ENCODE results near the gene TPST1.
A peak's percentile ranks its signal among the peaks of the same experiment; 100 is the strongest.

Gene TPST1

GRCh38 chr7:66245008-66245407 is 39.9 kb downstream of the TPST1 start:
- no peaks in the 10 kb centered on the region for H3K4me1 ChIP-seq (ENCODE audit: control insufficient read depth in 1 of 2, insufficient read depth in 2 of 2, low read length in 2 of 2)
- no peaks in the 10 kb centered on the region for H3K36me3 ChIP-seq (ENCODE audit: control insufficient read depth in 1 of 2, insufficient read depth in 2 of 2, low read length in 2 of 2)
- H3K27me3 ChIP-seq (ENCODE audit: low read depth, low read length), result no peaks in the 10 kb centered on the region
- H3K4me3 ChIP-seq (ENCODE audit: low read depth in 1 of 2, low read length in 2 of 2), result no peak overlapping the region
- H3K27ac ChIP-seq (ENCODE audit: low read length), result no peak overlapping the region
- H3K9me3 ChIP-seq (ENCODE audit: control insufficient read depth in 1 of 2, low read length in 2 of 2), result no peaks in the 10 kb centered on the region

GRCh38 chr7:66246554-66247171 is 41.5 kb downstream of the TPST1 start:
- no peaks in the 10 kb centered on the region for H3K4me1 ChIP-seq (ENCODE audit: control insufficient read depth in 1 of 2, insufficient read depth in 2 of 2, low read length in 2 of 2)
- H3K9me3 ChIP-seq (ENCODE audit: control insufficient read depth in 1 of 2, low read length in 2 of 2), result no peaks in the 10 kb centered on the region
- no peak overlapping the region for H3K4me3 ChIP-seq (ENCODE audit: low read depth in 1 of 2, low read length in 2 of 2)
- H3K27me3 ChIP-seq (ENCODE audit: low read depth, low read length), result no peaks in the 10 kb centered on the region
- H3K27ac ChIP-seq (ENCODE audit: low read length), result no peak overlapping the region
- H3K36me3 ChIP-seq (ENCODE audit: control insufficient read depth in 1 of 2, insufficient read depth in 2 of 2, low read length in 2 of 2), result peaks cover 0 to 4% of the 10 kb centered on the region in 2 donors

GRCh38 chr7:66247380-66248078 is 42.4 kb downstream of the TPST1 start:
- Histone ChIP-seq H3K4me1 (ENCODE audit: control insufficient read depth in 1 of 2, insufficient read depth in 2 of 2, low read length in 2 of 2) (no peaks in the 10 kb centered on the region), H3K27ac (ENCODE audit: low read length) (no peak overlapping the region), H3K27me3 (ENCODE audit: low read depth, low read length) (no peaks in the 10 kb centered on the region)

GRCh38 chr7:66250711-66251110 is 45.6 kb downstream of the TPST1 start:
- peaks cover 0 to 10% of the 10 kb centered on the region in 2 donors for H3K36me3 ChIP-seq (ENCODE audit: control insufficient read depth in 1 of 2, insufficient read depth in 2 of 2, low read length in 2 of 2)
- H3K27me3 ChIP-seq (ENCODE audit: low read depth, low read length), result no peaks in the 10 kb centered on the region
- no peaks in the 10 kb centered on the region for H3K9me3 ChIP-seq (ENCODE audit: control insufficient read depth in 1 of 2, low read length in 2 of 2)
- no peaks in the 10 kb centered on the region for H3K4me1 ChIP-seq (ENCODE audit: control insufficient read depth in 1 of 2, insufficient read depth in 2 of 2, low read length in 2 of 2)
- no peak overlapping the region for H3K27ac ChIP-seq (ENCODE audit: low read length)
- H3K4me3 ChIP-seq (ENCODE audit: low read depth in 1 of 2, low read length in 2 of 2), result no peak overlapping the region

More at GRCh38 chr7:66247380-66248078, 42.4 kb downstream of the TPST1 start:
- no peaks in the 10 kb centered on the region for H3K9me3 ChIP-seq (ENCODE audit: control insufficient read depth in 1 of 2, low read length in 2 of 2)
- peaks cover 0 to 4% of the 10 kb centered on the region in 2 donors for H3K36me3 ChIP-seq (ENCODE audit: control insufficient read depth in 1 of 2, insufficient read depth in 2 of 2, low read length in 2 of 2)
- H3K4me3 ChIP-seq (ENCODE audit: low read depth in 1 of 2, low read length in 2 of 2), result no peak overlapping the region

GRCh38 chr7:66255534-66256100 is 50.5 kb downstream of the TPST1 start:
- Histone ChIP-seq H3K27ac (ENCODE audit: low read length) (peak overlapping the region; percentile 12), H3K4me3 (ENCODE audit: low read depth in 1 of 2, low read length in 2 of 2) (no peak overlapping the region), H3K36me3 (ENCODE audit: control insufficient read depth in 1 of 2, insufficient read depth in 2 of 2, low read length in 2 of 2) (peaks cover 0 to 28% of the 10 kb centered on the region in 2 donors), H3K9me3 (ENCODE audit: control insufficient read depth in 1 of 2, low read length in 2 of 2) (no peaks in the 10 kb centered on the region), H3K4me1 (ENCODE audit: control insufficient read depth in 1 of 2, insufficient read depth in 2 of 2, low read length in 2 of 2) (no peaks in the 10 kb centered on the region), H3K27me3 (ENCODE audit: low read depth, low read length) (no peaks in the 10 kb centered on the region)

- no peaks in the 10 kb centered on the region for H3K9me3 ChIP-seq (ENCODE audit: control insufficient read depth in 1 of 2, low read length in 2 of 2)
- H3K4me3 ChIP-seq (ENCODE audit: low read depth in 1 of 2, low read length in 2 of 2), result no peak overlapping the region
- no peaks in the 10 kb centered on the region for H3K27me3 ChIP-seq (ENCODE audit: low read depth, low read length)
- no peak overlapping the region for H3K27ac ChIP-seq (ENCODE audit: low read length)
- no peaks in the 10 kb centered on the region for H3K4me1 ChIP-seq (ENCODE audit: control insufficient read depth in 1 of 2, insufficient read depth in 2 of 2, low read length in 2 of 2)
- peaks cover 0 to 27% of the 10 kb centered on the region in 2 donors for H3K36me3 ChIP-seq (ENCODE audit: control insufficient read depth in 1 of 2, insufficient read depth in 2 of 2, low read length in 2 of 2)
Measured at GRCh38 chr7:66256281-66256680, 51.1 kb downstream of the TPST1 start.

GRCh38 chr7:66257481-66257880 is 52.3 kb downstream of the TPST1 start:
- Histone ChIP-seq H3K27me3 (ENCODE audit: low read depth, low read length) (no peaks in the 10 kb centered on the region), H3K36me3 (ENCODE audit: control insufficient read depth in 1 of 2, insufficient read depth in 2 of 2, low read length in 2 of 2) (peaks cover 0 to 24% of the 10 kb centered on the region in 2 donors), H3K27ac (ENCODE audit: low read length) (no peak overlapping the region), H3K9me3 (ENCODE audit: control insufficient read depth in 1 of 2, low read length in 2 of 2) (no peaks in the 10 kb centered on the region), H3K4me1 (ENCODE audit: control insufficient read depth in 1 of 2, insufficient read depth in 2 of 2, low read length in 2 of 2) (no peaks in the 10 kb centered on the region), H3K4me3 (ENCODE audit: low read depth in 1 of 2, low read length in 2 of 2) (no peak overlapping the region)

GRCh38 chr7:66258409-66258808 is 53.3 kb downstream of the TPST1 start:
- Histone ChIP-seq H3K36me3 (ENCODE audit: control insufficient read depth in 1 of 2, insufficient read depth in 2 of 2, low read length in 2 of 2) (peaks cover 0 to 24% of the 10 kb centered on the region in 2 donors), H3K27ac (ENCODE audit: low read length) (peak overlapping the region; percentile 57), H3K27me3 (ENCODE audit: low read depth, low read length) (no peaks in the 10 kb centered on the region), H3K9me3 (ENCODE audit: control insufficient read depth in 1 of 2, low read length in 2 of 2) (no peaks in the 10 kb centered on the region), H3K4me3 (ENCODE audit: low read depth in 1 of 2, low read length in 2 of 2) (no peak overlapping the region), H3K4me1 (ENCODE audit: control insufficient read depth in 1 of 2, insufficient read depth in 2 of 2, low read length in 2 of 2) (no peaks in the 10 kb centered on the region)

- H3K27ac ChIP-seq (ENCODE audit: low read length), result no peak overlapping the region
- H3K9me3 ChIP-seq (ENCODE audit: control insufficient read depth in 1 of 2, low read length in 2 of 2), result peaks cover 8 to 16% of the 10 kb centered on the region in 2 donors
- peaks cover 0 to 7% of the 10 kb centered on the region in 2 donors for H3K36me3 ChIP-seq (ENCODE audit: control insufficient read depth in 1 of 2, insufficient read depth in 2 of 2, low read length in 2 of 2)
- H3K4me1 ChIP-seq (ENCODE audit: control insufficient read depth in 1 of 2, insufficient read depth in 2 of 2, low read length in 2 of 2), result no peaks in the 10 kb centered on the region
- no peak overlapping the region for H3K4me3 ChIP-seq (ENCODE audit: low read depth in 1 of 2, low read length in 2 of 2)
- no peaks in the 10 kb centered on the region for H3K27me3 ChIP-seq (ENCODE audit: low read depth, low read length)
Measured at GRCh38 chr7:66261941-66262340, 56.8 kb downstream of the TPST1 start.

- Histone ChIP-seq H3K36me3 (ENCODE audit: control insufficient read depth in 1 of 2, insufficient read depth in 2 of 2, low read length in 2 of 2) (peaks cover 0 to 2% of the 10 kb centered on the region in 2 donors), H3K4me3 (ENCODE audit: low read depth in 1 of 2, low read length in 2 of 2) (no peak overlapping the region), H3K4me1 (ENCODE audit: control insufficient read depth in 1 of 2, insufficient read depth in 2 of 2, low read length in 2 of 2) (peaks cover 0 to 5% of the 10 kb centered on the region in 2 donors), H3K27me3 (ENCODE audit: low read depth, low read length) (no peaks in the 10 kb centered on the region), H3K27ac (ENCODE audit: low read length) (no peak overlapping the region), H3K9me3 (ENCODE audit: control insufficient read depth in 1 of 2, low read length in 2 of 2) (peaks cover 8 to 16% of the 10 kb centered on the region in 2 donors)
Measured at GRCh38 chr7:66263936-66264335, 58.8 kb downstream of the TPST1 start.

- H3K27ac ChIP-seq (ENCODE audit: low read length), result no peak overlapping the region
- peaks cover 0 to 5% of the 10 kb centered on the region in 2 donors for H3K4me1 ChIP-seq (ENCODE audit: control insufficient read depth in 1 of 2, insufficient read depth in 2 of 2, low read length in 2 of 2)
- peak overlapping the region in 1 of 2 donors; percentile 22 for H3K4me3 ChIP-seq (ENCODE audit: low read depth in 1 of 2, low read length in 2 of 2)
- peaks cover 8 to 16% of the 10 kb centered on the region in 2 donors for H3K9me3 ChIP-seq (ENCODE audit: control insufficient read depth in 1 of 2, low read length in 2 of 2)
- no peaks in the 10 kb centered on the region for H3K27me3 ChIP-seq (ENCODE audit: low read depth, low read length)
- no peaks in the 10 kb centered on the region for H3K36me3 ChIP-seq (ENCODE audit: control insufficient read depth in 1 of 2, insufficient read depth in 2 of 2, low read length in 2 of 2)
Measured at GRCh38 chr7:66265566-66265965, 60.4 kb downstream of the TPST1 start.

Data from muscle layer of duodenum (tissue), 2 donors.